H1 (cell line): ENCODE results near the gene GALNT9. TPM values are rescaled to one million over a fixed set of nuclear protein-coding genes. Genes with fewer than 3 reads are reported as not detected.

Experiments
- SIN3A ChIP-seq, 2 experiments: IDR thresholded peaks in 1 of 2; conservative IDR thresholded peaks in 1 of 2; 2 replicates each; pipeline ENCODE4 v1.6.1; 2011 to 2012; ENCODE audit warnings: low read length in 2 of 2, improper control_type of control experiment in 1 of 2, low read depth in 1 of 2, mild to moderate bottlenecking in 1 of 2
- polyA plus RNA-seq, 7 experiments: library from polyadenylated mRNA; depleted of rRNA in 3 of 7; stranded (reverse) in 5 of 7; unstranded in 2 of 7; fragments of >200 nt in 5 of 7; fragments of 200-250 nt in 2 of 7; gene quantifications; 1 replicate in 5 of 7; 2 replicates in 1 of 7; 4 replicates in 1 of 7; pipeline versions ENCODE4 v1.2.1 to v1.2.3, GENCODE V29; 2011 to 2013; ENCODE audit warnings: missing spikeins in 2 of 7, mixed read lengths in 2 of 7
- total RNA-seq: library from RNA; stranded (reverse); fragmentation: NEBNext Ultra II Directional; extraction: Animal tissue kit (Norgen Biotek cat#: 25700); gene quantifications from 2 replicates; pipeline ENCODE4 v1.2.1, GENCODE V29; 2021
- TF ChIP-seq, protein P1 (sequence below): fragments of 300-600 bp; sonication (generic); IDR thresholded peaks from 2 replicates; pipeline ENCODE4 v1.7.1; 2012; ENCODE audit warnings: low read length, moderate library complexity, mild to moderate bottlenecking, inconsistent platforms; ENCODE audit not compliant: insufficient replicate concordance

Gene GALNT9
- total and polyA plus RNA-seq, 2 of the 8 experiments (the other 6 are each of a cell fraction or from before 2014, with no cell fraction given), result 2.0 to 3.6 TPM

DNA sequence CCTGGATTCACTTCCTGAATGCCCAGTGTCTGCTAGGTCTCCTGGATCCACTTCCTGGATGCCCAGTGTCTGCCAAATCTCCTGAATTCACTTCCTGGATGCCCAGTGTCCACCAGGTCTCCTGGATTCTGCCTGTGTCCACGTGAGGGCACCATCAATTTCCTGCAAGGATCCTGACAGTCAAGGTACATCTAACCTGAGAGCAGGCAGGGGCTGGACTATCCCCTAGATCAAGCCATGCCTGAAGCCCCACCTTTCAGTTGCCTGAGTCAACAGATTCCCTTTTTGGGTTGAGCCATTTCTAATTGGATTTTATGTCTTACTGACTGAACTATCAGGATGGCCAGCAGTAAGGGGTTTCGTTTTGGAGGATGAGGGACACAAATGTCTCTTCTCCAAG lies 49.5 kb downstream of the GALNT9 start (continued):
- TF ChIP-seq, protein P1, sequence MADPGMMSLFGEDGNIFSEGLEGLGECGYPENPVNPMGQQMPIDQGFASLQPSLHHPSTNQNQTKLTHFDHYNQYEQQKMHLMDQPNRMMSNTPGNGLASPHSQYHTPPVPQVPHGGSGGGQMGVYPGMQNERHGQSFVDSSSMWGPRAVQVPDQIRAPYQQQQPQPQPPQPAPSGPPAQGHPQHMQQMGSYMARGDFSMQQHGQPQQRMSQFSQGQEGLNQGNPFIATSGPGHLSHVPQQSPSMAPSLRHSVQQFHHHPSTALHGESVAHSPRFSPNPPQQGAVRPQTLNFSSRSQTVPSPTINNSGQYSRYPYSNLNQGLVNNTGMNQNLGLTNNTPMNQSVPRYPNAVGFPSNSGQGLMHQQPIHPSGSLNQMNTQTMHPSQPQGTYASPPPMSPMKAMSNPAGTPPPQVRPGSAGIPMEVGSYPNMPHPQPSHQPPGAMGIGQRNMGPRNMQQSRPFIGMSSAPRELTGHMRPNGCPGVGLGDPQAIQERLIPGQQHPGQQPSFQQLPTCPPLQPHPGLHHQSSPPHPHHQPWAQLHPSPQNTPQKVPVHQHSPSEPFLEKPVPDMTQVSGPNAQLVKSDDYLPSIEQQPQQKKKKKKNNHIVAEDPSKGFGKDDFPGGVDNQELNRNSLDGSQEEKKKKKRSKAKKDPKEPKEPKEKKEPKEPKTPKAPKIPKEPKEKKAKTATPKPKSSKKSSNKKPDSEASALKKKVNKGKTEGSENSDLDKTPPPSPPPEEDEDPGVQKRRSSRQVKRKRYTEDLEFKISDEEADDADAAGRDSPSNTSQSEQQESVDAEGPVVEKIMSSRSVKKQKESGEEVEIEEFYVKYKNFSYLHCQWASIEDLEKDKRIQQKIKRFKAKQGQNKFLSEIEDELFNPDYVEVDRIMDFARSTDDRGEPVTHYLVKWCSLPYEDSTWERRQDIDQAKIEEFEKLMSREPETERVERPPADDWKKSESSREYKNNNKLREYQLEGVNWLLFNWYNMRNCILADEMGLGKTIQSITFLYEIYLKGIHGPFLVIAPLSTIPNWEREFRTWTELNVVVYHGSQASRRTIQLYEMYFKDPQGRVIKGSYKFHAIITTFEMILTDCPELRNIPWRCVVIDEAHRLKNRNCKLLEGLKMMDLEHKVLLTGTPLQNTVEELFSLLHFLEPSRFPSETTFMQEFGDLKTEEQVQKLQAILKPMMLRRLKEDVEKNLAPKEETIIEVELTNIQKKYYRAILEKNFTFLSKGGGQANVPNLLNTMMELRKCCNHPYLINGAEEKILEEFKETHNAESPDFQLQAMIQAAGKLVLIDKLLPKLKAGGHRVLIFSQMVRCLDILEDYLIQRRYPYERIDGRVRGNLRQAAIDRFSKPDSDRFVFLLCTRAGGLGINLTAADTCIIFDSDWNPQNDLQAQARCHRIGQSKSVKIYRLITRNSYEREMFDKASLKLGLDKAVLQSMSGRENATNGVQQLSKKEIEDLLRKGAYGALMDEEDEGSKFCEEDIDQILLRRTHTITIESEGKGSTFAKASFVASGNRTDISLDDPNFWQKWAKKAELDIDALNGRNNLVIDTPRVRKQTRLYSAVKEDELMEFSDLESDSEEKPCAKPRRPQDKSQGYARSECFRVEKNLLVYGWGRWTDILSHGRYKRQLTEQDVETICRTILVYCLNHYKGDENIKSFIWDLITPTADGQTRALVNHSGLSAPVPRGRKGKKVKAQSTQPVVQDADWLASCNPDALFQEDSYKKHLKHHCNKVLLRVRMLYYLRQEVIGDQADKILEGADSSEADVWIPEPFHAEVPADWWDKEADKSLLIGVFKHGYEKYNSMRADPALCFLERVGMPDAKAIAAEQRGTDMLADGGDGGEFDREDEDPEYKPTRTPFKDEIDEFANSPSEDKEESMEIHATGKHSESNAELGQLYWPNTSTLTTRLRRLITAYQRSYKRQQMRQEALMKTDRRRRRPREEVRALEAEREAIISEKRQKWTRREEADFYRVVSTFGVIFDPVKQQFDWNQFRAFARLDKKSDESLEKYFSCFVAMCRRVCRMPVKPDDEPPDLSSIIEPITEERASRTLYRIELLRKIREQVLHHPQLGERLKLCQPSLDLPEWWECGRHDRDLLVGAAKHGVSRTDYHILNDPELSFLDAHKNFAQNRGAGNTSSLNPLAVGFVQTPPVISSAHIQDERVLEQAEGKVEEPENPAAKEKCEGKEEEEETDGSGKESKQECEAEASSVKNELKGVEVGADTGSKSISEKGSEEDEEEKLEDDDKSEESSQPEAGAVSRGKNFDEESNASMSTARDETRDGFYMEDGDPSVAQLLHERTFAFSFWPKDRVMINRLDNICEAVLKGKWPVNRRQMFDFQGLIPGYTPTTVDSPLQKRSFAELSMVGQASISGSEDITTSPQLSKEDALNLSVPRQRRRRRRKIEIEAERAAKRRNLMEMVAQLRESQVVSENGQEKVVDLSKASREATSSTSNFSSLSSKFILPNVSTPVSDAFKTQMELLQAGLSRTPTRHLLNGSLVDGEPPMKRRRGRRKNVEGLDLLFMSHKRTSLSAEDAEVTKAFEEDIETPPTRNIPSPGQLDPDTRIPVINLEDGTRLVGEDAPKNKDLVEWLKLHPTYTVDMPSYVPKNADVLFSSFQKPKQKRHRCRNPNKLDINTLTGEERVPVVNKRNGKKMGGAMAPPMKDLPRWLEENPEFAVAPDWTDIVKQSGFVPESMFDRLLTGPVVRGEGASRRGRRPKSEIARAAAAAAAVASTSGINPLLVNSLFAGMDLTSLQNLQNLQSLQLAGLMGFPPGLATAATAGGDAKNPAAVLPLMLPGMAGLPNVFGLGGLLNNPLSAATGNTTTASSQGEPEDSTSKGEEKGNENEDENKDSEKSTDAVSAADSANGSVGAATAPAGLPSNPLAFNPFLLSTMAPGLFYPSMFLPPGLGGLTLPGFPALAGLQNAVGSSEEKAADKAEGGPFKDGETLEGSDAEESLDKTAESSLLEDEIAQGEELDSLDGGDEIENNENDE, result no peak
- TF ChIP-seq SIN3A (conservative IDR thresholded peaks at IDR 0.05 in 1 of 2, IDR thresholded peaks at IDR 0.05 in 1 of 2; ENCODE audit: low read depth in 1 of 2, low read length in 2 of 2), result no peak
